ENCODE results near the gene KHK.

DNA sequence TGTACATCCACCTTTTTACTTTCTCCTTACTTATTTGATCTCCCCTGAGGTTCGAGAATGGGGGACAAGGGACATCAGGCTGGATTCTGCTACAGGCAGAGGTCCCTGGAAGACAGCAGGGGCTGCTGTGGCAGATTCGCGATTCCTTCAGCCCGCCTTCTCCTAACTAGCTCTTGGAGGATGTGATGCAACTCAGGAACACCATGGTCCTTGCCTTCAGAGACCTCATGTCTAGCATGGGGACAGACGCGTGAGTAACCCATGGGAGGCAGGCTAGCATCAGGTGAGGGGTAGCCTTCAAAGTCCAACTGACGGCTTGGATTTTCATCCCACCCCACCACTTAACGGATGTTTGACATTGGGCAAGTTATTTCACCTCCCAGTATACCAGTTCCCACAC, 61.4 kb downstream of the KHK start:
- TF ChIP-seq CEBPB (IDR thresholded peaks at IDR 0.05) (no peak), TAF1 (IDR thresholded peaks at IDR 0.05; ENCODE audit: low read depth) (no peak), YY1 (IDR thresholded peaks at IDR 0.05; ENCODE audit: low read depth) (no peak), TEAD4 (IDR thresholded peaks at IDR 0.05) (no peak)
